Fibroblast of the aortic adventitia (primary cell): ENCODE measurements around the gene AGTPBP1. TPM values are rescaled to one million over a fixed set of nuclear protein-coding genes. Genes with fewer than 3 reads are reported as not detected.
"Not testable (repeated sequence)": the region's sequence is repeated elsewhere in the genome, so short reads cannot be mapped to it uniquely, and the experiment has no call there.

ENCODE experiments used
- DNase-seq: peaks from one replicate; pipeline ENCODE4 v3.0.0-alpha.2; 2010; ENCODE audit warnings: low read depth
- H3K4me3 ChIP-seq: 2 replicates; pipeline ENCODE4 v1.5.1; 2011; ENCODE audit warnings: low read depth, mild to moderate bottlenecking, control low read depth, low read length, moderate library complexity
- total RNA-seq: library from RNA; depleted of rRNA; stranded (reverse); fragments of >200 nt; gene quantifications from 2 replicates; pipeline ENCODE4 v1.2.3, GENCODE V29; 2012; ENCODE audit warnings: low replicate concordance
- TF ChIP-seq, protein P1 (sequence below): IDR thresholded peaks from 2 replicates; pipeline ENCODE4 v1.5.1; 2011; ENCODE audit warnings: mild to moderate bottlenecking, low read length, control low read depth, inconsistent platforms; ENCODE audit not compliant: insufficient read depth

AGTPBP1 gene
- total RNA-seq, 1 donor: 20.3 TPM

DNA sequence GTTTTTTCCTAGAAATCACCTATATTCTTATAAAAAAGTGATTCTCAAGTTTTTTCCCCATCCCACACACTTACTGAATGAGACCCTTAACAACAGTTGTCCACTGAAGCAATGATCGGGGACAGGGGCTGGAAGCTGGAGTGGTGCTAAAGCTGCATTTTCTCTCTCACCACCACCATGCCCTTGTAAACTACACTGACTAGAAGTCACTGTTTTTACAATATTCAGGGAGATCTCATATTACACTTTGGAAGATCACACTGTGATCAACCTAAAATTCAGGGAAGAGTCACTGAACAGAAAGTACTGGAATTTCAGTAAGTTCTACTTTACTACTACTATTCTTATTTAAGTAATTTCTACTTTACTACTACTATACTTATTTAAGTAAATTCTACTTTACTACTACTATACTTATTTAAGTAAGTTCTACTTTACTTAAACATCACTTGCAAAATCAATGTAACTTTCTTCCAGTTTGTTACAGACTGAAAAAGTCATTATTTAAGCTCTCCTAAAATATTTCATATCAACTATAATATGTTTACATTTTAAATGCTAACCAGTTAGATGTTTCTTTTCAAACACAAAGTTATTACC, 164.3 kb downstream of the AGTPBP1 start:
- no peak overlapping the region for H3K4me3 ChIP-seq
- DNase-seq: no peak
- TF ChIP-seq, protein P1, sequence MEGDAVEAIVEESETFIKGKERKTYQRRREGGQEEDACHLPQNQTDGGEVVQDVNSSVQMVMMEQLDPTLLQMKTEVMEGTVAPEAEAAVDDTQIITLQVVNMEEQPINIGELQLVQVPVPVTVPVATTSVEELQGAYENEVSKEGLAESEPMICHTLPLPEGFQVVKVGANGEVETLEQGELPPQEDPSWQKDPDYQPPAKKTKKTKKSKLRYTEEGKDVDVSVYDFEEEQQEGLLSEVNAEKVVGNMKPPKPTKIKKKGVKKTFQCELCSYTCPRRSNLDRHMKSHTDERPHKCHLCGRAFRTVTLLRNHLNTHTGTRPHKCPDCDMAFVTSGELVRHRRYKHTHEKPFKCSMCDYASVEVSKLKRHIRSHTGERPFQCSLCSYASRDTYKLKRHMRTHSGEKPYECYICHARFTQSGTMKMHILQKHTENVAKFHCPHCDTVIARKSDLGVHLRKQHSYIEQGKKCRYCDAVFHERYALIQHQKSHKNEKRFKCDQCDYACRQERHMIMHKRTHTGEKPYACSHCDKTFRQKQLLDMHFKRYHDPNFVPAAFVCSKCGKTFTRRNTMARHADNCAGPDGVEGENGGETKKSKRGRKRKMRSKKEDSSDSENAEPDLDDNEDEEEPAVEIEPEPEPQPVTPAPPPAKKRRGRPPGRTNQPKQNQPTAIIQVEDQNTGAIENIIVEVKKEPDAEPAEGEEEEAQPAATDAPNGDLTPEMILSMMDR: no peak

DNA sequence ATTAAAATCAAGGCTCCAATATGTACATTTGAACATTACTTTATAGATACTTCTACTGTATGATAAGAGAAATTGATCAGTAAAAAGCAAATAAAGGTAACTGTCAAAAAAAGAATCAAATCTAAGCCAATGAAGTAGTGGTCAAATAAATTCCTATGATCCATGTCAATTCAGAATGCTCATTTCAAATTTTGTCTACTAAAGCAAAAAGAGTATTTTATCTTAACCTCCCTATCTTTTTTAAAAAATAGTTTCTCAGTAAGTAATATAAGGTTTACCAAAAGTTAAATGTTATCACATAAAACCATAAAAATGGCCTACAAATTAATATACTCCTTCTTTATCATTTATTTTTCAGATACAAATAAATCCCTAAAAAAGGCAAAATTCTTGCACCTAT, 165.9 kb downstream of the AGTPBP1 start:
- no peak overlapping the region for H3K4me3 ChIP-seq
- DNase-seq: no peak
- TF ChIP-seq, protein P1: no peak

DNA sequence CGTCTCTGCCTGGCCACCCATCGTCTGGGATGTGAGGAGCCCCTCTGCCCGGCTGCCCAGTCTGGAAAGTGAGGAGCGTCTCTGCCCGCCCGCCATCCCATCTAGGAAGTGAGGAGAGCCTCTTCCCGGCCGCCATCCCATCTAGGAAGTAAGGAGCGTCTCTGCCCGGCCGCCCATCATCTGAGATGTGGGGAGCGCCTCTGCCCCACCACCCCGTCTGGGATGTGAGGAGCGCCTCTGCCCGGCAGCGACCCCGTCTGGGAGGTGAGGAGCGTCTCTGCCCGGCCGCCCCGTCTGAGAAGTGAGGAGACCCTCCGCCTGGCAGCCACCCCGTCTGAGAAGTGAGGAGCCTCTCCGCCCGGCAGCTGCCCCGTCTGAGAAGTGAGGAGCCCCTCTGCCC, 168.2 kb downstream of the AGTPBP1 start:
- H3K4me3 ChIP-seq, DNase-seq: not testable (repeated sequence)

DNA sequence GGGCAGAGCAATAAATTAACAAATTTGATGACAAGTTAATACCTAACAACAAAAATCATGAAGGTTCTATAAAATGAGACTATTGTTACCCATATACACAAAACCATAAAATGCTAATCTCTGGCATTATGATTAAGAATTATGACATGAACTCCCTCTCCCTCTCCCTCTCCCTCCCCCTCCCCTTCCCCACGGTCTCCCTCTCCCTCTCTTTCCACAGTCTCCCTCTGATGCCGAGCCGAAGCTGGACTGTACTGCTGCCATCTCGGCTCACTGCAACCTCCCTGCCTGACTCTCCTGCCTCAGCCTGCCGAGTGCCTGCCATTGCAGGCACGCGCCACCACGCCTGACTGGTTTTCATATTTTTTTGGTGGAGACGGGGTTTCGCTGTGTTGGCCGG, 168.8 kb downstream of the AGTPBP1 start:
- not testable (repeated sequence) for DNase-seq, H3K4me3 ChIP-seq

DNA sequence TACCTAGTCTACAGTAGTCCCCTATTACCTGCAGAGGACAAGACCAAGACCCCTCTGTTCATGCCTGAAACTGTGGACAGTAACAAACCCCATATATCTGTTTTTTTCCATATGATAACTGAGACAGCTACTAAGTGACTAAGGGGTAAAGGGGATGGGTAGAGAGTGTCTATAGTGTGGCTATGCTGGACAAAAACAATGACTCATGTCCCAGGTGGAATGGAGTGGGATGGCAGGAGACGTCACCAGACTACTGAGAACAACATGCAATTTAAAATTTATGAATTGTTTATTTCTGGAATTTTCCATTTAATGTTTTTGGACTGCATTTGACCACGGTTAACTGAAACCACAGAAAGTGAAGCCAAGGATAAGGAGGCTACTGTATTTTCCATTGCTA, 171.8 kb downstream of the AGTPBP1 start:
- DNase-seq: no peak
- H3K4me3 ChIP-seq: no peak overlapping the region
- TF ChIP-seq, protein P1: no peak

DNA sequence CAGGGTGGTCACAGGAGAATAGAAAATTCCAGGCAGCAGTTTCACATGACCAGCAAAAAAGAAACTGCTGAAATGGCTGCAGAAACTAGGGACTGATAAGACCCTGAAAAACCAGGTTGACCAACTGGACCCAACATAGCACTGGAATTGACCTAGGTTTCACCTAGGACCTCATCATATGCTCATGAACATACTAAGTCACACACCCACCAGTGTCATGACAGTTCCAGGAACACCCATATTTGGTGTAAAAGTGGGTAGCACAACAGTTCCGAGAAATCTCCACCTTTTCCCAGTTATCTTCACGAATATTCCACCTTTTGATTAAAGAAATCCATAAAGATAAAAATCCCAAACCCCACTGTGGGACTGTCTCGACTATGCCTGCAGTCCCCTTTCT, 182.2 kb downstream of the AGTPBP1 start:
- no peak for DNase-seq
- no peak overlapping the region for H3K4me3 ChIP-seq
- TF ChIP-seq, protein P1: no peak

DNA sequence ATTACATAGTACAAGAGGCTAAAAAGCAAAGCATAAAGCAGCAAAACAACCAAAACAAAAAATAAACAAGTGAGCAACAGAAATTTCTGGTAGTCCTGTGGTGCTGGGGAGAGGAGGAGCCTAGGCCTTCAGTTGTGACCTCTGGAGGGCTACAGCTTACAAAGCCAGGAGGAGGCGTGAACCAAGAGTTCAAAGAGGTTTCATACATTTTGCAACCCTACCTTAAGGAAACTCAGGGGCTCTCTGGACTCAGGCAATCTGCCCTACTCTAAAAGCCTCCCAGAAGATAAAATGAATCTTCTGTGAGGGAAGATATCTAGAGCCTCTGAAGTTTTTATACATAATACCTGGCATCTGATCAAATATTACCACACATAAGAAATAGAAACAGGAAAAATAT, 187.4 kb downstream of the AGTPBP1 start:
- DNase-seq: no peak
- TF ChIP-seq, protein P1: no peak
- no peak overlapping the region for H3K4me3 ChIP-seq

DNA sequence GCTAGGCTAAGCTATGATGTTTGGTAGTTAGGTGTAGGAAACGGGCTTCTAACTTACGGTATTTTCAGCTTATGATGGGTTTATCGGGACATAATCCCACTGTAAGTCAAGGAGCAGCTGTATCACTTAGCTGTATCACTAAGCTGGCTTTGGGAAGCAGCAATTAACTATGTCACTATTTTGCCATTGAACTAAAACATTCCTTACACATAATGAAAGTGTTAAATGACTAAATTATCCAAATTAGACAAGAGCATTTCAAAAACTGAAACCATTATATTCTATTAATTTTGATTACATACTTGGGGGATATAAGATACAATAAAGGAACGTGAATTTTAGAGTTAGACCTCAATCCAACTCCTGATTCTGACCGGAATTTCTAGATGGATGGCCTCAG, 188.3 kb downstream of the AGTPBP1 start:
- TF ChIP-seq, protein P1: no peak
- DNase-seq: no peak
- no peak overlapping the region for H3K4me3 ChIP-seq
